Choroid plexus epithelial cell (primary cell): ENCODE measurements around the gene OR11H7.
"Not testable (repeated sequence)": the region's sequence is repeated elsewhere in the genome, so short reads cannot be mapped to it uniquely, and the experiment has no call there.

Experiments
- DNase-seq: peaks from one replicate; pipeline ENCODE4 v3.0.0-alpha.2; 2010; ENCODE audit warnings: low read depth
- H3K4me3 ChIP-seq: 2 replicates; pipeline ENCODE4 v1.5.1; 2011; ENCODE audit warnings: low read depth, mild to moderate bottlenecking, control low read depth, low read length, moderate library complexity
- TF ChIP-seq, protein P1 (sequence below): conservative IDR thresholded peaks from 2 replicates; pipeline ENCODE4 v1.5.1; 2011; ENCODE audit warnings: low read depth, mild to moderate bottlenecking, control low read depth, inconsistent platforms, low read length, moderate library complexity

Gene OR11H7

DNA sequence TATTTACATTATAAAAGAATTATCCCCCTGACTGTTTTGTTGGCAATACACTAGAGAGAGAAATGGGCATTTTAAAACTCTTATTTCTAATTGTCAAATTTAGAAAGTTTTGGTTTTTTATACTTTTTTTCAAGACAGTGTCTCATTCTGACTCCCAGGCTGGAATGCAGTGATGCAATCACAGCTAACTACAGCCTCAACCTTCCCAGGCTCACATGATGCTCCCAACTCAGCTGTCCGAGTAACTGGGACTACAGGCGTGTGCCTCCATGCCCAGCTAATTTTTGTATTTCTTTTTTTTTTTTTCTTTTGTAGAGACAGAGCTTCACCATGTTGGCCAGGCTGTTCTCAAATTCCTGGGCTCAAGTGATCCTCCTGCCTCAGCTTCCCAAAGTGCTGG is 13.6 kb upstream of the OR11H7 start:
- peak; percentile 1 for DNase-seq
- TF ChIP-seq, protein P1, sequence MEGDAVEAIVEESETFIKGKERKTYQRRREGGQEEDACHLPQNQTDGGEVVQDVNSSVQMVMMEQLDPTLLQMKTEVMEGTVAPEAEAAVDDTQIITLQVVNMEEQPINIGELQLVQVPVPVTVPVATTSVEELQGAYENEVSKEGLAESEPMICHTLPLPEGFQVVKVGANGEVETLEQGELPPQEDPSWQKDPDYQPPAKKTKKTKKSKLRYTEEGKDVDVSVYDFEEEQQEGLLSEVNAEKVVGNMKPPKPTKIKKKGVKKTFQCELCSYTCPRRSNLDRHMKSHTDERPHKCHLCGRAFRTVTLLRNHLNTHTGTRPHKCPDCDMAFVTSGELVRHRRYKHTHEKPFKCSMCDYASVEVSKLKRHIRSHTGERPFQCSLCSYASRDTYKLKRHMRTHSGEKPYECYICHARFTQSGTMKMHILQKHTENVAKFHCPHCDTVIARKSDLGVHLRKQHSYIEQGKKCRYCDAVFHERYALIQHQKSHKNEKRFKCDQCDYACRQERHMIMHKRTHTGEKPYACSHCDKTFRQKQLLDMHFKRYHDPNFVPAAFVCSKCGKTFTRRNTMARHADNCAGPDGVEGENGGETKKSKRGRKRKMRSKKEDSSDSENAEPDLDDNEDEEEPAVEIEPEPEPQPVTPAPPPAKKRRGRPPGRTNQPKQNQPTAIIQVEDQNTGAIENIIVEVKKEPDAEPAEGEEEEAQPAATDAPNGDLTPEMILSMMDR: no peak
- H3K4me3 ChIP-seq: no peak overlapping the region

- no peak overlapping the region for H3K4me3 ChIP-seq
- TF ChIP-seq, protein P1: no peak
- DNase-seq: no peak
Measured at GRCh38 chr14:20219033-20219432, 9.7 kb upstream of the OR11H7 start.

- TF ChIP-seq, protein P1: no peak
- no peak for DNase-seq
- no peak within 1 kb of the TSS for H3K4me3 ChIP-seq
Measured at GRCh38 chr14:20223410-20223809, 5.4 kb upstream of the OR11H7 start, which contains the start of gene OR11H6. OR11H6 (plus strand) TSS chr14:20223710; CDS start chr14:20223710, 0 bp downstream.

- H3K4me3 ChIP-seq, DNase-seq: not testable (repeated sequence)
Measured at GRCh38 chr14:20235415-20235814, 6.6 kb downstream of the OR11H7 start.

GRCh38 chr14:20247646-20248246 is 19.0 kb downstream of the OR11H7 start:
- H3K4me3 ChIP-seq: no peak overlapping the region
- TF ChIP-seq, protein P1: no peak
- no peak for DNase-seq

- TF ChIP-seq, protein P1: no peak
- peak; percentile 18 for DNase-seq
- H3K4me3 ChIP-seq: no peak overlapping the region
Measured at GRCh38 chr14:20262642-20263128, 33.9 kb downstream of the OR11H7 start.

DNA sequence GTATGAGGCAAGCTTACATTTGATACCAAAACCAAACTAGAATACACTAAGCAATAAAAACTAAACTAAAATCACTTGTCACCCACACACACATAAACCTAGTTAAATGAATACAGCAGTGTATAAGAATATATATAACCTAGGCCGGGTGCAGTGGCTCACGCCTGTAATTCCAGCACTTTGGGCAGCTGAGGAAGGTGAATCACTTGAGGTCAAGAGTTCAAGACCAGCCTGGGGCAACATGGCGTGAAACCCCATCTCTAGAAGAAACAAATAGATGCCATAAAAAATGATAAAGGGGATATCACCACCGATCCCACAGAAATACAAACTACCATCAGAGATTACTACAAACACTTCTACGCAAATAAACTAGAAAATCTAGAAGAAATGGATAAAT is 35.6 kb downstream of the OR11H7 start:
- not testable (repeated sequence) for DNase-seq, H3K4me3 ChIP-seq

GRCh38 chr14:20274062-20274461 is 45.3 kb downstream of the OR11H7 start:
- no peak for DNase-seq
- no peak overlapping the region for H3K4me3 ChIP-seq
- TF ChIP-seq, protein P1: no peak
